ENCODE data around the gene JPH4.

Gene JPH4

GRCh38 chr14:23522643-23523198 is 55.9 kb downstream of the JPH4 start:
- no peak for DNase-seq

GRCh38 chr14:23521785-23522640 is 56.6 kb downstream of the JPH4 start:
- DNase-seq = no peak

GRCh38 chr14:23520899-23521533 is 57.6 kb downstream of the JPH4 start:
- DNase-seq = no peak

GRCh38 chr14:23518709-23519108 is 59.9 kb downstream of the JPH4 start:
- no peak for DNase-seq

Data from NCI-H69 (cell line).